Fibroblast of villous mesenchyme (primary cell): ENCODE results near the gene CDS1. TPM values are rescaled to one million over a fixed set of nuclear protein-coding genes. Genes with fewer than 3 reads are reported as not detected.

Experiments used
- DNase-seq: peaks from one replicate; pipeline ENCODE4 v3.0.0-alpha.2; 2010; ENCODE audit warnings: low read depth
- H3K4me3 ChIP-seq: 2 replicates; pipeline ENCODE4 v1.5.1; 2011; ENCODE audit warnings: low read depth, mild to moderate bottlenecking, low read length
- CTCF ChIP-seq: IDR thresholded peaks from 2 replicates; pipeline ENCODE4 v1.5.1; 2012; ENCODE audit warnings: low read depth, mild to moderate bottlenecking, low read length; ENCODE audit not compliant: insufficient read depth
- small RNA-seq: library from RNA; depleted of rRNA; stranded (forward); fragments of <200 nt; gene quantifications from one replicate; pipeline ENCODE3, GENCODE V24; 2012
- total RNA-seq: library from RNA; depleted of rRNA; stranded (reverse); fragments of >200 nt; gene quantifications from 2 replicates; pipeline ENCODE4 v1.2.3, GENCODE V29; 2012

Gene CDS1
- total RNA-seq, 1 donor, result under 0.01 TPM

DNA sequence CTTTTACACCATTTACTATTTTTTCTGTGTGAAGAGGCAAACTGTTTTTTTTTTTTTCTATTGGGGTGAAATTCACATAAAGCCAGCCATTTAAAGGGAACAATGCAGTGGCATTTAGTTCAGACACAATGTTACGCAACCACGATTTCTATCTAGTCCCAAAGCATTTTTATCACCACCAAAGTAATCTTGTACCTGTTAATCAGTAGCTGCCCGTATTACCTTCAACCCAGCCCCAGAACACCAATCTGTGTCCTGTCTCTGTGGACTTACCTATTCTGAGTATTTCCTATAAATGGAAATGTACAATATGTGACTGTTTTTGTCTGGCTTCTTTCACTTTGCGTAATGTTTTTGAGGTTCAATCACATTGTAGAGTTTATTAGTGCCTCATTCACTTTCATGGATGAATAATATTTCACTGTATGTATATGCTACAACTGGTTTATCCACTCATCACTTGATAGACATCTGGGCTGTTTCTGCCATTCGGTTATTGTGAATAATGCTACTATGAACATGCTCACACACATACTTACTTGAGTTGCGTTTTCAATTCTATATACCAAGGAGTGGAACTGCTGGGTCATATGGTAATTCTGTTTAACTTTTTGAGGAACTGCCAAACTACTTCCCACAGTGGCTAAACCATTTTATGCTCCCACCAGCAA is 116.2 kb downstream of the CDS1 start:
- no peak for TF ChIP-seq CTCF
- DNase-seq, result no peak

More for the DNA sequence above, 116.2 kb downstream of the CDS1 start:
- H3K4me3 ChIP-seq, result no peak overlapping the region

Small RNA genes lying within 50 kb of the gene (small RNA-seq; reads per million reads assigned to genes)
- gene RN7SL552P (not detected), gene RPL3P13 (not detected)

Other genes starting within 250 kb of the CDS1 start
- under 0.01 TPM in 1 of 2 replicates, not detected in the other for gene NKX6-1, start 83.8 kb upstream of the CDS1 start, total RNA-seq